ENCODE data around the gene NAV3. TPM values are rescaled to one million over a fixed set of nuclear protein-coding genes. Genes with fewer than 3 reads are reported as not detected.
A peak's percentile ranks its signal among the peaks of the same experiment; 100 is the strongest.

Gene NAV3
- total RNA-seq, 1 experiment from 2014 or later: 18.0 TPM

DNA sequence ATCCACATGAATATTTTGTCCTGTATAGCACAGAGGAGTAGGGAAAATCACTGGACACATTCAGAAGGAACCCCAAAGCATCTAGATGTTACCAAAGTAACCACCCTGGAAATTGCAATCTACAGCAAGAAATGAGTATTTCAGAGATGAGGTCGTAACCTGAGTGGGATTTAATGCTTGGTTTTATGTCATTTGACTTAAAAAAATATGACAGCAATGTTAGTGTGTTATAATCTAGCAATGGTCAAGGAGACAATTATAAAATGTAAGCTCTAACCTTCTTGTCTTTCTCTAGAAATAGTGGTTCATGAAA is 256.6 kb downstream of the NAV3 start:
- TF ChIP-seq, protein P1, sequence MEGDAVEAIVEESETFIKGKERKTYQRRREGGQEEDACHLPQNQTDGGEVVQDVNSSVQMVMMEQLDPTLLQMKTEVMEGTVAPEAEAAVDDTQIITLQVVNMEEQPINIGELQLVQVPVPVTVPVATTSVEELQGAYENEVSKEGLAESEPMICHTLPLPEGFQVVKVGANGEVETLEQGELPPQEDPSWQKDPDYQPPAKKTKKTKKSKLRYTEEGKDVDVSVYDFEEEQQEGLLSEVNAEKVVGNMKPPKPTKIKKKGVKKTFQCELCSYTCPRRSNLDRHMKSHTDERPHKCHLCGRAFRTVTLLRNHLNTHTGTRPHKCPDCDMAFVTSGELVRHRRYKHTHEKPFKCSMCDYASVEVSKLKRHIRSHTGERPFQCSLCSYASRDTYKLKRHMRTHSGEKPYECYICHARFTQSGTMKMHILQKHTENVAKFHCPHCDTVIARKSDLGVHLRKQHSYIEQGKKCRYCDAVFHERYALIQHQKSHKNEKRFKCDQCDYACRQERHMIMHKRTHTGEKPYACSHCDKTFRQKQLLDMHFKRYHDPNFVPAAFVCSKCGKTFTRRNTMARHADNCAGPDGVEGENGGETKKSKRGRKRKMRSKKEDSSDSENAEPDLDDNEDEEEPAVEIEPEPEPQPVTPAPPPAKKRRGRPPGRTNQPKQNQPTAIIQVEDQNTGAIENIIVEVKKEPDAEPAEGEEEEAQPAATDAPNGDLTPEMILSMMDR (conservative IDR thresholded peaks at IDR 0.05; ENCODE audit: low read depth, low read length): no peak
- no peak for TF ChIP-seq EZH2 (IDR thresholded peaks at IDR 0.05; ENCODE audit: borderline replicate concordance, low read depth, low read length, poor library complexity, severe bottlenecking)
- DNase-seq (ENCODE audit: low spot score): no peak
- no peaks in the 10 kb centered on the region for H3K9me3 ChIP-seq (ENCODE audit: low read depth, low read length, poor library complexity, severe bottlenecking)
- no TSS peak for BruUV-seq (replicated peaks)
- intact Hi-C loops (cut with micrococcal nuclease; ENCODE audit: unreplicated experiment): no loop called here
- ChIA-PET POLR2A (ENCODE audit: low non-redundant PET) (no interaction called here), CTCF (no interaction called here)
- no peaks in the 10 kb centered on the region for H3K27me3 ChIP-seq (replicated peaks; ENCODE audit: insufficient read depth, low read depth, low read length, poor library complexity)
- no peak overlapping the region for H3K4me3 ChIP-seq (ENCODE audit: low read depth, low read length, poor library complexity, severe bottlenecking)
- no peaks in the 10 kb centered on the region for H3K36me3 ChIP-seq (ENCODE audit: insufficient read depth, low read length, poor library complexity, severe bottlenecking)
- H3K27ac ChIP-seq (ENCODE audit: low read depth, low read length, poor library complexity, severe bottlenecking): no peak overlapping the region
- H3K4me1 ChIP-seq (ENCODE audit: insufficient read depth, low read length, poor library complexity, severe bottlenecking): peaks cover 30% of the 10 kb centered on the region

DNA sequence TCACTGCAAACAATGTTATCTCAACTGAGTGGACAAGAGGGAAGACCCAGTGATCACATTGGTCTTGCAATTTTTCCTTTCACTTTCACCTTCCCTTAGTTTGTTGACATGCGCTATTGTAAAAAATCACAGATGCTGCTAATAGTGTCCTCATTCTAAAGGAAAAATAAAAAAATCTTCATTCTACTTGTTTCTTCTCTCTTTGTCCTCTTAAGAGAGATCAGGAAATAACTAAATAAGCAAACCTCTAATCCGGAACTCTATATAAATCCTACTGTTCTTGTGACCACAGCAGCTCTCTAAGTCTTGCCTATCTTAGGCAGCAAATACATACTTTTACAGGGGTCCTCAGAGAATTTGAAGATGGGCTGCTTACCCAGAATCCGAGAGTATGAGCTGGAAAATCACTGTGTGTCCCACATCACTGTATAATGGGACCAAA is 257.7 kb downstream of the NAV3 start:
- POLR2A ChIA-PET (ENCODE audit: low non-redundant PET): no interaction called here
- H3K27me3 ChIP-seq (replicated peaks; ENCODE audit: insufficient read depth, low read depth, low read length, poor library complexity): no peaks in the 10 kb centered on the region
- no TSS peak for BruUV-seq (replicated peaks)
- peaks cover 30% of the 10 kb centered on the region for H3K4me1 ChIP-seq (ENCODE audit: insufficient read depth, low read length, poor library complexity, severe bottlenecking)
- CTCF ChIA-PET: no interaction called here
- H3K27ac ChIP-seq (ENCODE audit: low read depth, low read length, poor library complexity, severe bottlenecking): peak overlapping the region; percentile 40
- TF ChIP-seq, protein P1 (conservative IDR thresholded peaks at IDR 0.05; ENCODE audit: low read depth, low read length): no peak
- TF ChIP-seq EZH2 (IDR thresholded peaks at IDR 0.05; ENCODE audit: borderline replicate concordance, low read depth, low read length, poor library complexity, severe bottlenecking): no peak
- no peaks in the 10 kb centered on the region for H3K36me3 ChIP-seq (ENCODE audit: insufficient read depth, low read length, poor library complexity, severe bottlenecking)
- DNase-seq (ENCODE audit: low spot score): peak; percentile 67
- intact Hi-C loops (cut with micrococcal nuclease; ENCODE audit: unreplicated experiment): no loop called here
- peak overlapping the region; percentile 34 for H3K4me3 ChIP-seq (ENCODE audit: low read depth, low read length, poor library complexity, severe bottlenecking)
- no peaks in the 10 kb centered on the region for H3K9me3 ChIP-seq (ENCODE audit: low read depth, low read length, poor library complexity, severe bottlenecking)

- no peaks in the 10 kb centered on the region for H3K36me3 ChIP-seq (ENCODE audit: insufficient read depth, low read length, poor library complexity, severe bottlenecking)
- peaks cover 30% of the 10 kb centered on the region for H3K4me1 ChIP-seq (ENCODE audit: insufficient read depth, low read length, poor library complexity, severe bottlenecking)
- no peak overlapping the region for H3K4me3 ChIP-seq (ENCODE audit: low read depth, low read length, poor library complexity, severe bottlenecking)
- no peaks in the 10 kb centered on the region for H3K9me3 ChIP-seq (ENCODE audit: low read depth, low read length, poor library complexity, severe bottlenecking)
- H3K27me3 ChIP-seq (replicated peaks; ENCODE audit: insufficient read depth, low read depth, low read length, poor library complexity): no peaks in the 10 kb centered on the region
- no TSS peak for BruUV-seq (replicated peaks)
- CTCF ChIA-PET: no interaction called here
- DNase-seq (ENCODE audit: low spot score): no peak
- intact Hi-C loops (cut with micrococcal nuclease; ENCODE audit: unreplicated experiment): no loop called here
- POLR2A ChIA-PET (ENCODE audit: low non-redundant PET): no interaction called here
- TF ChIP-seq, protein P1 (conservative IDR thresholded peaks at IDR 0.05; ENCODE audit: low read depth, low read length): no peak
- TF ChIP-seq EZH2 (IDR thresholded peaks at IDR 0.05; ENCODE audit: borderline replicate concordance, low read depth, low read length, poor library complexity, severe bottlenecking): no peak
- H3K27ac ChIP-seq (ENCODE audit: low read depth, low read length, poor library complexity, severe bottlenecking): no peak overlapping the region
These were observed 259.6 kb downstream of the NAV3 start for GRCh38 chr12:78090266-78090665.

All from A673 (cell line).